Right lobe of liver (tissue), 6 donors: Measurements from ENCODE around the gene SMPDL3A. TPM values are rescaled to one million over a fixed set of nuclear protein-coding genes. Genes with fewer than 3 reads are reported as not detected.

Experiments
- ATAC-seq, 4 donors: fragments of 200-7000 bp; cut with Tn5 transposase; one replicate each; pipeline ENCODE4 v1.9.1; 2020; ENCODE audit warnings: mild to moderate bottlenecking in 4 of 4, moderate library complexity in 4 of 4
- DNase-seq, 3 donors: peaks; one replicate each; pipeline ENCODE4 v3.0.0-alpha.2; 2020
- H3K27ac ChIP-seq, 3 donors: fragments of 200-600 bp; one replicate each; pipeline ENCODE4 v1.8.0; 2022
- H3K27me3 ChIP-seq, 2 donors: fragments of 200-600 bp; one replicate each; pipeline ENCODE4 v1.8.0; 2022
- H3K36me3 ChIP-seq, 4 donors: fragments of 200-600 bp; sonication (generic) in 1 of 4; one replicate each; pipeline versions ENCODE4 v1.5.1 to v1.8.0; 2017 to 2022; ENCODE audit warnings: control low read depth in 1 of 4
- H3K4me1 ChIP-seq, 4 donors: fragments of 200-600 bp; sonication (generic) in 1 of 4; one replicate each; pipeline versions ENCODE4 v1.5.1 to v1.8.0; 2017 to 2022; ENCODE audit warnings: control low read depth in 1 of 4
- H3K4me3 ChIP-seq, 3 donors: fragments of 200-600 bp; one replicate each; pipeline ENCODE4 v1.8.0; 2022
- H3K9me3 ChIP-seq, 4 donors: fragments of 200-600 bp; sonication (generic) in 1 of 4; one replicate each; pipeline versions ENCODE4 v1.5.1 to v1.8.0; 2017 to 2022; ENCODE audit warnings: control low read depth in 1 of 4
- CTCF ChIP-seq, 4 donors: fragments of 200-600 bp in 3 of 4; fragments of 450-650 bp in 1 of 4; IDR thresholded peaks; one replicate each; pipeline versions ENCODE4 v1.5.1 to v1.8.0; 2016 to 2022; ENCODE audit warnings: antibody characterized with exemption in 4 of 4, mild to moderate bottlenecking in 2 of 4
- POLR2A ChIP-seq: fragments of 450-650 bp; IDR thresholded peaks from one replicate; pipeline ENCODE4 v1.6.1; 2017; ENCODE audit warnings: antibody characterized with exemption, mild to moderate bottlenecking
- WGBS: methylation state at CpG from one replicate; pipeline ENCODE4 v1.1.6; 2018; ENCODE audit warnings: low coverage, low lambda C conversion rate; ENCODE audit not compliant: insufficient coverage; ENCODE audit errors: missing lambda C conversion rate; 5-methylcytosine and 5-hydroxymethylcytosine counted together
- intact Hi-C, 2 donors: fragments of 100-400 bp; cut with DNase I; formaldehyde crosslinking; loops; one replicate each; pipeline versions ENCODE4 v1.11.2 to v1.14.1; 2022
- total RNA-seq, 6 experiments: library from RNA; depleted of rRNA in 2 of 6; stranded (reverse); fragments of >200 nt in 2 of 6; fragmentation: NEBNext Ultra II Directional in 3 of 6; extraction: Animal tissue kit (Norgen Biotek cat#: 25700) in 3 of 6; gene quantifications; one replicate each; pipeline versions ENCODE4 v1.1.0 to v1.2.4, GENCODE V29; 2016 to 2023
- donor health status: DM: no; HTN: yes; CAD: no.
- donor health status: DM: no; HTN: no; CAD: no.
- donor health status: DM: no; HTN: no; CAD: no.
- donor health status: DM: no; HTN: yes; CAD: no.
- donor health status: DM: no; HTN: yes; CAD: no.

Gene SMPDL3A
- total RNA-seq, 6 experiments from 2014 or later, result 27.5 to 51.9 (median 36.1) TPM

- Histone ChIP-seq H3K27me3 (no peaks in the 10 kb centered on the region), H3K4me1 (no peaks in the 10 kb centered on the region), H3K36me3 (no peaks in the 10 kb centered on the region), H3K4me3 (no peak overlapping the region), H3K9me3 (no peaks in the 10 kb centered on the region), H3K27ac (no peak overlapping the region)
- TF ChIP-seq POLR2A, result no peak
- TF ChIP-seq CTCF (IDR thresholded peaks at IDR 0.05), result no peak
- WGBS, result 66% methylated on average over 4 of the region's 4 CpGs
- DNase-seq, result no peak
- ATAC-seq, result no peak
- intact Hi-C loops, result no loop called here
Measured at GRCh38 chr6:122783401-122783800, 5.7 kb upstream of the SMPDL3A start.

- no peak overlapping the region for H3K27ac ChIP-seq
- H3K36me3 ChIP-seq, result no peaks in the 10 kb centered on the region
- 92% methylated on average over 1 of the region's 1 CpG for WGBS
- no peak for DNase-seq
- peaks cover 0 to 5% (median 0%) of the 10 kb centered on the region in 4 donors for H3K4me1 ChIP-seq
- ATAC-seq, result no peak
- intact Hi-C loops, result no loop called here
- TF ChIP-seq CTCF (IDR thresholded peaks at IDR 0.05), result no peak
- no peak for TF ChIP-seq POLR2A
- no peak overlapping the region for H3K4me3 ChIP-seq
- H3K9me3 ChIP-seq, result no peaks in the 10 kb centered on the region
- no peaks in the 10 kb centered on the region for H3K27me3 ChIP-seq
Measured at GRCh38 chr6:122785891-122786290, 3.2 kb upstream of the SMPDL3A start.

GRCh38 chr6:122787721-122788120 lies 1.3 kb upstream of the SMPDL3A start:
- Histone ChIP-seq H3K4me1 (peaks cover 0 to 19% (median 4%) of the 10 kb centered on the region in 4 donors), H3K36me3 (no peaks in the 10 kb centered on the region), H3K27me3 (no peaks in the 10 kb centered on the region), H3K9me3 (no peaks in the 10 kb centered on the region), H3K4me3 (no peak overlapping the region), H3K27ac (no peak overlapping the region)
- intact Hi-C loops, result no loop called here
- ATAC-seq (no peak), DNase-seq (no peak)
- WGBS, result 85% methylated on average over 4 of the region's 4 CpGs
- TF ChIP-seq CTCF (IDR thresholded peaks at IDR 0.05) (no peak), POLR2A (no peak)

DNA sequence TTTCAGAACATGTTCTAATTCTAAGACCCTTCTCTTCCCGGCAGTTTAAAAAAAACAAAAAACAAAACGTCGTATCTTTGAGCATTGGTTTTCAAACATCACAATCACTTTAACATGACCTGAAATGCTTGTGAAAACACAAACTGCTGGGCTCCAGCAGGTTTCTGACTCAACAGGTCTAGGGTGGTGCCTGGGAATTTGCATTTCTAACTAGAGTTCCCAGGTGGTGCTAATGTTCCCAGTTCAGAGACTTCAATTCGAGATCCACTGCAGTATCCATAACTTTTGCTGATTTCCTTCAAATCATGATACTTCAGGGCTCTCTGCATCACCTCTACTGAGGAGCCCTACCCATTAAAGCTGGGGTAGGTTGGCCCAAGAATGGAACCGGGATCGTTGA lies 850 bp upstream of the SMPDL3A start:
- intact Hi-C loops, result no loop called here
- Histone ChIP-seq H3K27me3 (no peaks in the 10 kb centered on the region), H3K9me3 (no peaks in the 10 kb centered on the region), H3K27ac (peak overlapping the region in 2 of 3 donors; percentile 99 to 100), H3K4me1 (peaks cover 0 to 23% (median 6%) of the 10 kb centered on the region in 4 donors), H3K36me3 (no peaks in the 10 kb centered on the region), H3K4me3 (peak overlapping the region in 1 of 3 donors; percentile 82)
- no peak for TF ChIP-seq CTCF (IDR thresholded peaks at IDR 0.05)
- no peak for TF ChIP-seq POLR2A
- WGBS, result 47% methylated on average over 6 of the region's 6 CpGs
- ATAC-seq, result no peak
- no peak for DNase-seq
